Measurements from ENCODE around the gene KSR1.

DNA sequence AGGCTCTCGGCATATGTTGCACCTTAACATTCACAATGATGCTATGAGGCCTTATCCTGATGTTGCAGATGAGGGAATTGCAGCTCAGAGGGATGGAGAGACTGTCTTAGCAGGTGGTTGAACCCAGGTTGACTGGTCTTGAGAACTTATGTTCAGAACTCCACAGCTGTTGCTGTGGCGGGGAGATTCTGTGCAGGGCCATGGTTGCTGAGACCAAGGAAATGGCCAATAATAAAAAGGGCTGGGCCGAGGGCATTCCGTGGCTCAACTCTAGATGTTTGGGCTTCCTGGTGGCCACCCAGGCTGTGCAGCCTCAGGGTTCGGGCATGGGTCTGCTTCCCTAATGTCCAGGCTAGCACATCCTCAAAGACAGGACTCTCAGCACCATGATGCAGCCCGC, 5.9 kb downstream of the KSR1 start:
- TF ChIP-seq, protein P1, sequence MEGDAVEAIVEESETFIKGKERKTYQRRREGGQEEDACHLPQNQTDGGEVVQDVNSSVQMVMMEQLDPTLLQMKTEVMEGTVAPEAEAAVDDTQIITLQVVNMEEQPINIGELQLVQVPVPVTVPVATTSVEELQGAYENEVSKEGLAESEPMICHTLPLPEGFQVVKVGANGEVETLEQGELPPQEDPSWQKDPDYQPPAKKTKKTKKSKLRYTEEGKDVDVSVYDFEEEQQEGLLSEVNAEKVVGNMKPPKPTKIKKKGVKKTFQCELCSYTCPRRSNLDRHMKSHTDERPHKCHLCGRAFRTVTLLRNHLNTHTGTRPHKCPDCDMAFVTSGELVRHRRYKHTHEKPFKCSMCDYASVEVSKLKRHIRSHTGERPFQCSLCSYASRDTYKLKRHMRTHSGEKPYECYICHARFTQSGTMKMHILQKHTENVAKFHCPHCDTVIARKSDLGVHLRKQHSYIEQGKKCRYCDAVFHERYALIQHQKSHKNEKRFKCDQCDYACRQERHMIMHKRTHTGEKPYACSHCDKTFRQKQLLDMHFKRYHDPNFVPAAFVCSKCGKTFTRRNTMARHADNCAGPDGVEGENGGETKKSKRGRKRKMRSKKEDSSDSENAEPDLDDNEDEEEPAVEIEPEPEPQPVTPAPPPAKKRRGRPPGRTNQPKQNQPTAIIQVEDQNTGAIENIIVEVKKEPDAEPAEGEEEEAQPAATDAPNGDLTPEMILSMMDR (IDR thresholded peaks at IDR 0.05), result no peak
- TF ChIP-seq EP300 (IDR thresholded peaks at IDR 0.05), result no peak
- TF ChIP-seq POLR2A (IDR thresholded peaks at IDR 0.05), result no peak
- no peak for TF ChIP-seq POLR2AphosphoS5 (IDR thresholded peaks at IDR 0.05)
